HL-60 (cell line): Measurements from ENCODE around the gene TMUB2.

ENCODE experiments used
- DNase-seq, 2 experiments: peaks; one replicate each; pipeline ENCODE4 v3.0.0-alpha.2; 2010 to 2020; ENCODE audit warnings: low read depth in 1 of 2, low spot score in 1 of 2
- H3K27ac ChIP-seq: fragments of 250-450 bp; sonication (Bioruptor Pico); replicated peaks from 2 replicates; pipeline ENCODE4 v1.5.1; 2020; ENCODE audit warnings: mild to moderate bottlenecking, moderate library complexity
- H3K27me3 ChIP-seq: fragments of 250-450 bp; sonication (Bioruptor Pico); 2 replicates; pipeline ENCODE4 v1.5.1; 2021; ENCODE audit warnings: mild to moderate bottlenecking, moderate library complexity; ENCODE audit not compliant: insufficient read depth, poor library complexity, severe bottlenecking
- H3K4me3 ChIP-seq: replicated peaks from 2 replicates; pipeline ENCODE4 v1.5.1; 2011; ENCODE audit warnings: mild to moderate bottlenecking, control low read depth, low read length; ENCODE audit not compliant: insufficient read depth
- GABPA ChIP-seq: IDR thresholded peaks from 2 replicates; pipeline ENCODE4 v1.6.1; 2012; ENCODE audit warnings: low read depth
- POLR2AphosphoS5 ChIP-seq: IDR thresholded peaks from 2 replicates; pipeline ENCODE4 v1.6.1; 2012; ENCODE audit warnings: low read depth
- SPI1 ChIP-seq: IDR thresholded peaks from 2 replicates; pipeline ENCODE4 v1.6.1; 2012; ENCODE audit warnings: low read depth, mild to moderate bottlenecking, borderline replicate concordance
- TF ChIP-seq, protein P1 (sequence below): IDR thresholded peaks from one replicate; pipeline ENCODE4 v1.5.1; 2011; ENCODE audit warnings: low read length, control low read depth, inconsistent platforms; ENCODE audit not compliant: insufficient read depth
- TF ChIP-seq, protein P2 (sequence below): IDR thresholded peaks from 2 replicates; pipeline ENCODE4 v1.6.1; 2012; ENCODE audit warnings: low read depth; ENCODE audit not compliant: insufficient replicate concordance

TMUB2 gene

DNA sequence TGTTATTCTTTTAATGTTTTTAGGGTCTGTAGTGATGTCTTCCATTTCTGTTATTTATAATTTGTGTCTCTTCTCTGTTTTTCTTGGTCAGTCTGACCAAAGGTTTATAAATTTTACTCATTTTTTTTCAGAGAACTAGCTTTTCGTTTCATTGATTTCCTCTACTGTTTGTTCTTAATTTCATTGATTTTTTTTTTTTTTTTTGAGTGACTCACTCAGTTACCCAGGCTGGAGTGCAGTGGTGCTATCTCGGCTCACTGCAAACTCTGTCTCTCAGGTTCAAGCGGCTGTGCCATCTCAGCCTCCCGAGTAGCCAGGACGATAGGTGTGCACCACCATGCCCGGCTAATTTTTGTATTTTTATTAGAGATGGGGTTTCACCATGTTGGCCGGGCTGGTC lies 45.3 kb downstream of the TMUB2 start:
- H3K4me3 ChIP-seq = no peak overlapping the region
- no peak for DNase-seq
- H3K27me3 ChIP-seq = no peaks in the 10 kb centered on the region
- TF ChIP-seq, protein P1, sequence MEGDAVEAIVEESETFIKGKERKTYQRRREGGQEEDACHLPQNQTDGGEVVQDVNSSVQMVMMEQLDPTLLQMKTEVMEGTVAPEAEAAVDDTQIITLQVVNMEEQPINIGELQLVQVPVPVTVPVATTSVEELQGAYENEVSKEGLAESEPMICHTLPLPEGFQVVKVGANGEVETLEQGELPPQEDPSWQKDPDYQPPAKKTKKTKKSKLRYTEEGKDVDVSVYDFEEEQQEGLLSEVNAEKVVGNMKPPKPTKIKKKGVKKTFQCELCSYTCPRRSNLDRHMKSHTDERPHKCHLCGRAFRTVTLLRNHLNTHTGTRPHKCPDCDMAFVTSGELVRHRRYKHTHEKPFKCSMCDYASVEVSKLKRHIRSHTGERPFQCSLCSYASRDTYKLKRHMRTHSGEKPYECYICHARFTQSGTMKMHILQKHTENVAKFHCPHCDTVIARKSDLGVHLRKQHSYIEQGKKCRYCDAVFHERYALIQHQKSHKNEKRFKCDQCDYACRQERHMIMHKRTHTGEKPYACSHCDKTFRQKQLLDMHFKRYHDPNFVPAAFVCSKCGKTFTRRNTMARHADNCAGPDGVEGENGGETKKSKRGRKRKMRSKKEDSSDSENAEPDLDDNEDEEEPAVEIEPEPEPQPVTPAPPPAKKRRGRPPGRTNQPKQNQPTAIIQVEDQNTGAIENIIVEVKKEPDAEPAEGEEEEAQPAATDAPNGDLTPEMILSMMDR = no peak
- TF ChIP-seq POLR2AphosphoS5 (no peak), SPI1 (no peak), GABPA (no peak)
- TF ChIP-seq, protein P2, sequence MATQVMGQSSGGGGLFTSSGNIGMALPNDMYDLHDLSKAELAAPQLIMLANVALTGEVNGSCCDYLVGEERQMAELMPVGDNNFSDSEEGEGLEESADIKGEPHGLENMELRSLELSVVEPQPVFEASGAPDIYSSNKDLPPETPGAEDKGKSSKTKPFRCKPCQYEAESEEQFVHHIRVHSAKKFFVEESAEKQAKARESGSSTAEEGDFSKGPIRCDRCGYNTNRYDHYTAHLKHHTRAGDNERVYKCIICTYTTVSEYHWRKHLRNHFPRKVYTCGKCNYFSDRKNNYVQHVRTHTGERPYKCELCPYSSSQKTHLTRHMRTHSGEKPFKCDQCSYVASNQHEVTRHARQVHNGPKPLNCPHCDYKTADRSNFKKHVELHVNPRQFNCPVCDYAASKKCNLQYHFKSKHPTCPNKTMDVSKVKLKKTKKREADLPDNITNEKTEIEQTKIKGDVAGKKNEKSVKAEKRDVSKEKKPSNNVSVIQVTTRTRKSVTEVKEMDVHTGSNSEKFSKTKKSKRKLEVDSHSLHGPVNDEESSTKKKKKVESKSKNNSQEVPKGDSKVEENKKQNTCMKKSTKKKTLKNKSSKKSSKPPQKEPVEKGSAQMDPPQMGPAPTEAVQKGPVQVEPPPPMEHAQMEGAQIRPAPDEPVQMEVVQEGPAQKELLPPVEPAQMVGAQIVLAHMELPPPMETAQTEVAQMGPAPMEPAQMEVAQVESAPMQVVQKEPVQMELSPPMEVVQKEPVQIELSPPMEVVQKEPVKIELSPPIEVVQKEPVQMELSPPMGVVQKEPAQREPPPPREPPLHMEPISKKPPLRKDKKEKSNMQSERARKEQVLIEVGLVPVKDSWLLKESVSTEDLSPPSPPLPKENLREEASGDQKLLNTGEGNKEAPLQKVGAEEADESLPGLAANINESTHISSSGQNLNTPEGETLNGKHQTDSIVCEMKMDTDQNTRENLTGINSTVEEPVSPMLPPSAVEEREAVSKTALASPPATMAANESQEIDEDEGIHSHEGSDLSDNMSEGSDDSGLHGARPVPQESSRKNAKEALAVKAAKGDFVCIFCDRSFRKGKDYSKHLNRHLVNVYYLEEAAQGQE = no peak
- no peak overlapping the region for H3K27ac ChIP-seq

GRCh38 chr17:44233582-44233981 lies 46.8 kb downstream of the TMUB2 start:
- TF ChIP-seq GABPA = no peak
- no peak for TF ChIP-seq POLR2AphosphoS5
- TF ChIP-seq, protein P1 = no peak
- TF ChIP-seq SPI1 = no peak
- TF ChIP-seq, protein P2 = no peak
- no peak overlapping the region for H3K27ac ChIP-seq
- H3K27me3 ChIP-seq = no peaks in the 10 kb centered on the region
- no peak overlapping the region for H3K4me3 ChIP-seq
- no peak for DNase-seq

DNA sequence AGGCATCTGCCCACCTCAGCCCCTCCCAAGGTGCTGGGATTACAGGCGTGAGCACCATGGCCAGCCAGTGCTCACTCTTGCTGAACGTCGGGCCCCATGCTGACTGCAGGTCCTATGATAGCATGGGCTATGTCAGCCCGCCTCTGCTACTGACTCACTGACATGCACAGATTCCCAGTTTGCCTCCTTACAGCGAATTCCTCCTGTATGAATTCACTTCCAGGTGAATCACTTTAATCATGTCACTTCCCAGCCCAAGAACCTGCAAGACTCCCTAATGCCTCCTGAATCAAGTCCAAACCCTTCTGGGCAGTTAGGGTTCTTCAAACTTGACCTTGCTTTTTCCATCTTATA lies 48.8 kb downstream of the TMUB2 start:
- no peak overlapping the region for H3K27ac ChIP-seq
- H3K4me3 ChIP-seq = no peak overlapping the region
- TF ChIP-seq, protein P2 = no peak
- TF ChIP-seq, protein P1 = no peak
- TF ChIP-seq POLR2AphosphoS5 (no peak), SPI1 (no peak), GABPA (no peak)
- no peaks in the 10 kb centered on the region for H3K27me3 ChIP-seq
- DNase-seq = no peak
